Stomach (tissue), 9 donors: ENCODE measurements around the gene TTLL1. TPM values are rescaled to one million over a fixed set of nuclear protein-coding genes. Genes with fewer than 3 reads are reported as not detected.

ENCODE experiments used
- DNase-seq, 2 donors: peaks; one replicate each; pipeline versions ENCODE4 v3.0.0 to v3.0.0-alpha.2; 2013 to 2019
- H3K27ac ChIP-seq, 5 donors: fragments of 200-600 bp in 4 of 5; sonication (generic) in 4 of 5; one replicate each; pipeline ENCODE4 v1.5.1; 2013 to 2019; ENCODE audit warnings: mild to moderate bottlenecking in 1 of 5, moderate library complexity in 1 of 5
- H3K27me3 ChIP-seq, 3 donors: fragments of 200-600 bp; sonication (generic); one replicate each; pipeline ENCODE4 v1.5.1; 2017 to 2019; ENCODE audit warnings: mixed run types in 1 of 3
- H3K36me3 ChIP-seq, 4 donors: fragments of 200-600 bp; sonication (generic); 1 replicate in 3 of 4; 2 replicates in 1 of 4; pipeline ENCODE4 v1.5.1; 2016 to 2019
- H3K4me1 ChIP-seq, 4 donors: fragments of 200-600 bp; sonication (generic); one replicate each; pipeline ENCODE4 v1.5.1; 2016 to 2019
- H3K4me3 ChIP-seq, 4 donors: fragments of 200-600 bp; sonication (generic) in 3 of 4; one replicate each; pipeline ENCODE4 v1.5.1; 2016 to 2019; ENCODE audit warnings: mild to moderate bottlenecking in 1 of 4
- H3K9me3 ChIP-seq, 4 donors: fragments of 200-600 bp; sonication (generic); one replicate each; pipeline ENCODE4 v1.5.1; 2016 to 2019
- EP300 ChIP-seq: sonication (generic); formaldehyde crosslinking; IDR thresholded peaks from one replicate; pipeline ENCODE4 v1.6.1; 2017; ENCODE audit warnings: antibody characterized with exemption
- POLR2A ChIP-seq, 4 donors: fragments of 450-650 bp; IDR thresholded peaks; one replicate each; pipeline ENCODE4 v1.6.1; 2016; ENCODE audit warnings: antibody characterized with exemption in 4 of 4, control low read depth in 2 of 4, mild to moderate bottlenecking in 1 of 4, moderate library complexity in 1 of 4
- POLR2AphosphoS5 ChIP-seq, 3 donors: sonication (generic); formaldehyde crosslinking; IDR thresholded peaks; one replicate each; pipeline ENCODE4 v1.6.1; 2016; ENCODE audit warnings: antibody characterized with exemption in 3 of 3
- WGBS, 5 donors: extraction: QIAGEN DNeasy Blood & Tissue Kit in 3 of 5; methylation state at CpG; one replicate each; pipeline versions ENCODE4 v1.1.5 to v1.1.7; 2013 to 2018; 5-methylcytosine and 5-hydroxymethylcytosine counted together
- intact Hi-C: fragments of 100-400 bp; cut with DNase I; formaldehyde crosslinking; loops from one replicate; pipeline ENCODE4 v1.15.1; 2023; ENCODE audit warnings: low total_unique reads
- polyA plus RNA-seq, 3 donors: library from polyadenylated mRNA; stranded (reverse); fragments of 200-250 nt; gene quantifications; one replicate each; pipeline ENCODE4 v1.2.3, GENCODE V29; 2013
- total RNA-seq, 5 donors: library from RNA; depleted of rRNA; stranded (reverse); fragments of >200 nt; gene quantifications; one replicate each; pipeline versions ENCODE4 v1.1.0 to v1.2.3, GENCODE V29; 2014 to 2016
- TF ChIP-seq, protein P1 (sequence below), 7 experiments: fragments of 450-650 bp in 4 of 7; fragments of 200-600 bp in 3 of 7; sonication (generic) in 3 of 7; IDR thresholded peaks; one replicate each; pipeline ENCODE4 v1.5.1; 2016 to 2019; ENCODE audit warnings: antibody characterized with exemption in 7 of 7, control low read depth in 2 of 7, mild to moderate bottlenecking in 1 of 7
- donor health status: healthy with polysubstance abuse.
- donor health status: Bipolar disorder and iron deficiency.
- donor health status: healthy.

TTLL1 gene
- total and polyA plus RNA-seq, 8 donors: 3.3 to 16.3 (median 4.8) TPM; not detected in 2

DNA sequence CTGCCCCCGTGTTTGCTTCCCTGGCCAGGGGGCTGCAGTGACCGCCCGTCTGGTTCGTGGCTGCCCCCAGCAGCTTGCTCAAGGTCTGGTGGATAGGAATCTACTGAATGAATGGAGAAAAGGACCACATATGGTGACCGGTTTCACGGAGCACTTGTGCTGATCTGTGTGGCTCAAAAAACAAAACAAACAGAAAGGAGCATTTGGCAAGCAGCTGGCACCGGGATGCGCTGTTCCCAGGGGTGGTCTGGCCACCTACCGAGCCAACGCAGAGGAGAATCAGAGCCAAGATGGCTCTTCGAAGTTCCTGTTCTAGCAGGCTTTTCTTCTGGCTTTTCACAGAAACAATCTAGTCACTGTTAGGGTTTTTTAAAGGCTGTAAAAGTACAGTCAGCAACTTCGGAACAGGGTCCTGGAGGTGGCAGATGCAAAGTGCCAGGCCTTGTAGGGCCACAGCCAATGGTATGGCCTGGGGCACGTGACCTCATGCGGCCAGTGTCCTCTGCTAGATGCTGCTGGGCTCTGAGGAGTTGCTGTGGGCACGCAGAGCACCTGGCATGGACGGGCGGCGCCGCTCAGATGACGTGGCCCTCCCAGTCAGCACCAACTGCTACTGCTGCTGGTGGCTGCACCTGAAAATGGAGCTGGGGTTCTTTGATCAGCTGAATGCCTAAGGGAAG, 47.0 kb downstream of the TTLL1 start:
- Histone ChIP-seq H3K4me3 (no peak overlapping the region), H3K27me3 (no peaks in the 10 kb centered on the region), H3K4me1 (no peaks in the 10 kb centered on the region), H3K36me3 (peaks cover 0 to 13% (median 6%) of the 10 kb centered on the region in 4 donors), H3K9me3 (no peaks in the 10 kb centered on the region), H3K27ac (no peak overlapping the region)
- no peak for DNase-seq
- intact Hi-C loops: no loop called here
- TF ChIP-seq, protein P1, sequence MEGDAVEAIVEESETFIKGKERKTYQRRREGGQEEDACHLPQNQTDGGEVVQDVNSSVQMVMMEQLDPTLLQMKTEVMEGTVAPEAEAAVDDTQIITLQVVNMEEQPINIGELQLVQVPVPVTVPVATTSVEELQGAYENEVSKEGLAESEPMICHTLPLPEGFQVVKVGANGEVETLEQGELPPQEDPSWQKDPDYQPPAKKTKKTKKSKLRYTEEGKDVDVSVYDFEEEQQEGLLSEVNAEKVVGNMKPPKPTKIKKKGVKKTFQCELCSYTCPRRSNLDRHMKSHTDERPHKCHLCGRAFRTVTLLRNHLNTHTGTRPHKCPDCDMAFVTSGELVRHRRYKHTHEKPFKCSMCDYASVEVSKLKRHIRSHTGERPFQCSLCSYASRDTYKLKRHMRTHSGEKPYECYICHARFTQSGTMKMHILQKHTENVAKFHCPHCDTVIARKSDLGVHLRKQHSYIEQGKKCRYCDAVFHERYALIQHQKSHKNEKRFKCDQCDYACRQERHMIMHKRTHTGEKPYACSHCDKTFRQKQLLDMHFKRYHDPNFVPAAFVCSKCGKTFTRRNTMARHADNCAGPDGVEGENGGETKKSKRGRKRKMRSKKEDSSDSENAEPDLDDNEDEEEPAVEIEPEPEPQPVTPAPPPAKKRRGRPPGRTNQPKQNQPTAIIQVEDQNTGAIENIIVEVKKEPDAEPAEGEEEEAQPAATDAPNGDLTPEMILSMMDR (IDR thresholded peaks at IDR 0.05): no peak
- TF ChIP-seq POLR2AphosphoS5 (IDR thresholded peaks at IDR 0.05) (no peak), EP300 (no peak), POLR2A (IDR thresholded peaks at IDR 0.05) (no peak)
- WGBS, 5 donors: 68 to 86% (median 78%) methylated on average over 16 to 20 of the region's 20 CpGs

DNA sequence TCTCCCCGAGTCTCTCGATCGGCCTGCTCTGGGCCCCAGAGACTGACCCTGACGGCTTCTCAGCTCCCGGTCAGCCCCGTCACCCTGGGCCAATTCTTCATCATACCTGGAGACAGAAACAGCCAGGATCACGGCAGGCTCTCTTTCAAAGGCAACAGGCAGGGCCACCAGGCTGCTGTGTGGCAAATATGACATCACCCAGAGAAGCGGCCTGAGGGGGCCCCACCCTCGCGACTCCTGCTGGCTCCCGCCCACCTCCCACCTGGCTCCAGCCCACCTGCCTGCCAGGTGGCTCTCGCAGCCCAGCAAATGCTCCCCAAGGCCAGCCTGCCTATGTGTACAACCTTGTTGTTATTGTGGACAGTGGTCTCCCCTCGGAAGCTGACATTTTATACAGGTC, 49.4 kb downstream of the TTLL1 start:
- Histone ChIP-seq H3K4me1 (no peaks in the 10 kb centered on the region), H3K36me3 (no peaks in the 10 kb centered on the region), H3K4me3 (no peak overlapping the region), H3K27ac (no peak overlapping the region), H3K27me3 (no peaks in the 10 kb centered on the region), H3K9me3 (no peaks in the 10 kb centered on the region)
- no peak for TF ChIP-seq EP300
- TF ChIP-seq, protein P1 (IDR thresholded peaks at IDR 0.05): no peak
- TF ChIP-seq POLR2AphosphoS5 (IDR thresholded peaks at IDR 0.05): no peak
- peak in 1 of 2 donors; percentile 77 for DNase-seq
- intact Hi-C loops: no loop called here
- WGBS, 5 donors: 61 to 72% (median 68%) methylated on average over 13 of the region's 13 CpGs

DNA sequence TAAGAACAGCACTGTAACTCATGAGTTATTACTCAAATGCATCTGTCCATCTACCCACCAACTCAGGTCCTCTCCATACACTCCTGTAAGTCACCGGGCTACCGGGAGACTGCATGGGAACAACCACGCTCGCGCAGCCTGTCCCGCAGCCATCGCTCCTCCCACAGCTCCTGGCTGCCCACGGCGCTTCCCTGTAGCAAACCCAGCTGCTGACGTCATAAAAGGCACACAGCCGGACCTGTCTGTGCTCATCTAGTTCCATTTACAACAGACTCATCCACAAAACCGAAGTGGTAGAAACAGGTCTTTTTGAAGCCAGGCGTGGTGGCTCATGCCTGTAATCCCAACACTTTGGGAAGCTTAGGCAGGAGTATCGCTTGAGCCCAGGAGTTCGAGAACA, 50.9 kb downstream of the TTLL1 start:
- no peaks in the 10 kb centered on the region for H3K27me3 ChIP-seq
- intact Hi-C loops: no loop called here
- no peak overlapping the region for H3K4me3 ChIP-seq
- WGBS, 5 donors: 92 to 98% (median 95%) methylated on average over 14 to 15 of the region's 15 CpGs
- H3K27ac ChIP-seq: no peak overlapping the region
- DNase-seq: no peak
- H3K4me1 ChIP-seq: peaks cover 0 to 8% (median 4%) of the 10 kb centered on the region in 4 donors
- no peak for TF ChIP-seq POLR2A (IDR thresholded peaks at IDR 0.05)
- TF ChIP-seq POLR2AphosphoS5 (IDR thresholded peaks at IDR 0.05): no peak
- no peak for TF ChIP-seq EP300
- TF ChIP-seq, protein P1 (IDR thresholded peaks at IDR 0.05): no peak
- no peaks in the 10 kb centered on the region for H3K9me3 ChIP-seq
- no peaks in the 10 kb centered on the region for H3K36me3 ChIP-seq

DNA sequence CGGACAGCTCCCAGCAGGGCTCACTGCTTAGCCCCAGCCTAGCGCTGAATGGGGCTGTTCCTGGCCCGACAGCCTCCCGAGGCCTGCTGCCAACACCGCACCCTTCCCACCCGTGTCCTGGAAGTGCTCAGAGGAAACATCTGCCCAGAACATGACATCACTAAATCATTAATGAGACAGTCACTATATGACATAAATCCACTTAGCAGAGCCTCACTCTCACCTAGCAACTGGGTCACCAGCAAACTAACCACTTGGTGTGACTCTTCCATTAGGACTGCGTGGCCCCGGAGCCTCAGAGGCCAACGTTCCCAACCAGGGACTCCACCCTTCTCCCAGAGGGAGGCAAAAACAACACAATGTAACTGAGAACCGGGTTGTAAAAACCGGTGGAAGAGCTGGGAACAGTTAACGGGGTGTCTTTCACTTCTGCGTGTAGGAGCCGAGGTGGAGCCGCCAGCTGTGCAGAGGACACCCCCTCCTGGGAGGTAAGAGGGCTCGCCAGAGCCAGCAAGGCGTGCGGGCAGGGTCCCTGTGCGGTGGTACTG, 52.8 kb downstream of the TTLL1 start:
- H3K36me3 ChIP-seq: no peaks in the 10 kb centered on the region
- no peaks in the 10 kb centered on the region for H3K27me3 ChIP-seq
- H3K4me3 ChIP-seq: no peak overlapping the region
- DNase-seq: peak in 1 of 2 donors; percentile 80
- H3K9me3 ChIP-seq: no peaks in the 10 kb centered on the region
- peak overlapping the region in 1 of 5 donors; percentile 54 for H3K27ac ChIP-seq
- peaks cover 0 to 8% (median 4%) of the 10 kb centered on the region in 4 donors for H3K4me1 ChIP-seq
- intact Hi-C loops: no loop called here
- TF ChIP-seq, protein P1 (IDR thresholded peaks at IDR 0.05): no peak
- TF ChIP-seq POLR2AphosphoS5 (IDR thresholded peaks at IDR 0.05) (peak in 1 of 3 donors; percentile 28), EP300 (no peak), POLR2A (IDR thresholded peaks at IDR 0.05) (no peak)
- 60 to 69% (median 66%) methylated on average over 19 of the region's 19 CpGs for WGBS, 5 donors
